OCI-LY7 (cell line): ENCODE measurements around the gene SPINK8. TPM values are rescaled to one million over a fixed set of nuclear protein-coding genes. Genes with fewer than 3 reads are reported as not detected.

Experiments used
- BruUV-seq: library from RNA; stranded (reverse); fragments of 400-500 nt; replicated peaks from 2 replicates; lab custom pipeline; 2021; lab: Mats Ljungman, UMichigan
- CTCF ChIA-PET: fragments of 300-600 bp; sonication (Branson Sonifier 250); formaldehyde crosslinking; loops from one replicate; lab custom pipeline; 2022; ENCODE audit warnings: antibody characterized with exemption; ENCODE audit not compliant: unreplicated experiment; lab: Charles Lee
- POLR2A ChIA-PET: fragments of 300-600 bp; sonication (Branson Sonifier 250); formaldehyde crosslinking; loops from one replicate; lab custom pipeline; 2022; ENCODE audit warnings: antibody characterized with exemption; lab: Charles Lee
- DNase-seq: peaks from one replicate; pipeline ENCODE4 v3.0.0-alpha.2; 2015; ENCODE audit warnings: low spot score
- H2AFZ ChIP-seq: fragments of 200-600 bp; sonication (generic), shearing (Covaris generic); 2 replicates; pipeline ENCODE4 v1.6.1; 2014; ENCODE audit warnings: mild to moderate bottlenecking, antibody characterized with exemption, low read length, moderate library complexity
- H3K27ac ChIP-seq: fragments of 200-600 bp; sonication (generic); 2 replicates; pipeline ENCODE4 v1.5.1; 2014; ENCODE audit warnings: mixed run types, low read depth, mild to moderate bottlenecking, moderate library complexity, low read length, inconsistent platforms; ENCODE audit not compliant: poor library complexity, severe bottlenecking
- H3K36me3 ChIP-seq: fragments of 200-600 bp; sonication (generic); 2 replicates; pipeline ENCODE4 v1.6.1; 2014; ENCODE audit warnings: mild to moderate bottlenecking, antibody characterized with exemption, low read length, moderate library complexity, mixed read lengths; ENCODE audit not compliant: insufficient read depth
- H3K4me1 ChIP-seq: fragments of 200-600 bp; sonication (generic); 2 replicates; pipeline ENCODE4 v1.5.1; 2014; ENCODE audit warnings: mild to moderate bottlenecking, low read length; ENCODE audit not compliant: insufficient read depth, poor library complexity, severe bottlenecking
- H3K4me2 ChIP-seq: fragments of 200-600 bp; sonication (generic); 2 replicates; pipeline ENCODE4 v1.6.1; 2014; ENCODE audit warnings: mild to moderate bottlenecking, low read length
- H3K4me3 ChIP-seq: fragments of 200-600 bp; sonication (generic); 2 replicates; pipeline ENCODE4 v1.5.1; 2014; ENCODE audit warnings: mild to moderate bottlenecking, low read depth, low read length; ENCODE audit not compliant: poor library complexity, severe bottlenecking
- H3K79me2 ChIP-seq: fragments of 200-600 bp; sonication (generic); 2 replicates; pipeline ENCODE4 v1.6.1; 2016; ENCODE audit warnings: low read depth, mild to moderate bottlenecking, low read length, moderate library complexity, mixed read lengths; ENCODE audit not compliant: insufficient read depth
- H3K9me2 ChIP-seq: fragments of 200-600 bp; sonication (generic); 2 replicates; pipeline ENCODE4 v1.6.1; 2016; ENCODE audit warnings: mild to moderate bottlenecking, low read length, mixed read lengths; ENCODE audit not compliant: insufficient read depth
- H3K9me3 ChIP-seq: fragments of 200-600 bp; sonication (generic); 2 replicates; pipeline ENCODE4 v1.6.1; 2014; ENCODE audit warnings: mild to moderate bottlenecking, mixed run types, low read length, mixed read lengths
- H4K20me1 ChIP-seq: fragments of 200-600 bp; sonication (generic); 2 replicates; pipeline ENCODE4 v1.6.1; 2014; ENCODE audit warnings: mild to moderate bottlenecking, antibody characterized with exemption, low read length, moderate library complexity, mixed read lengths; ENCODE audit not compliant: insufficient read depth
- CTCF ChIP-seq: fragments of 200-600 bp; sonication (generic); conservative IDR thresholded peaks from 2 replicates; pipeline ENCODE4 v1.5.1; 2014; ENCODE audit warnings: mild to moderate bottlenecking, antibody characterized with exemption, low read length, moderate library complexity, mixed read lengths
- EZH2phosphoT487 ChIP-seq: fragments of 200-600 bp; sonication (generic); IDR thresholded peaks from 2 replicates; pipeline ENCODE4 v1.6.1; 2018; ENCODE audit warnings: low read depth, borderline replicate concordance, mild to moderate bottlenecking, mixed run types, antibody characterized with exemption, low read length, moderate library complexity, mixed read lengths
- intact Hi-C: fragments of 100-400 bp; cut with micrococcal nuclease; formaldehyde crosslinking; loops from one replicate; pipeline ENCODE4 v1.10.0; 2022; ENCODE audit not compliant: unreplicated experiment
- total RNA-seq, 2 experiments: library from RNA; depleted of rRNA in 1 of 2; stranded (reverse); fragments of >200 nt in 1 of 2; shearing (Covaris generic) in 1 of 2; gene quantifications; 2 replicates each; pipeline ENCODE4 v1.2.3, GENCODE V29; 2014 to 2022

SPINK8 gene
- total RNA-seq, 2 experiments from 2014 or later: not detected

- ChIA-PET POLR2A (no interaction called here), CTCF (interaction anchor here (0.6 kb wide), 1 partner anchor 136 kb away, joined by 3 read pairs; no protein-coding TSS in a partner anchor)
- no peaks in the 10 kb centered on the region for H3K9me2 ChIP-seq
- no TSS peak for BruUV-seq
- intact Hi-C loops: no loop called here
- no peaks in the 10 kb centered on the region for H3K36me3 ChIP-seq
- TF ChIP-seq EZH2phosphoT487 (no peak), CTCF (no peak)
- no peak for DNase-seq
- H2AFZ ChIP-seq: no peak within 1 kb of the TSS; the same call in 1 of the 2 replicates
- no peaks in the 10 kb centered on the region for H3K9me3 ChIP-seq
- no peak within 1 kb of the TSS for H3K27ac ChIP-seq
- no peaks in the 10 kb centered on the region for H3K79me2 ChIP-seq
- H3K4me3 ChIP-seq: no peak within 1 kb of the TSS
- no peaks in the 10 kb centered on the region for H4K20me1 ChIP-seq
- peaks cover 31% of the 10 kb centered on the region for H3K4me1 ChIP-seq
- H3K4me2 ChIP-seq: peak within 1 kb of the TSS; percentile 37
Observed at GRCh38 chr3:48371651-48372376, 38.4 kb upstream of the SPINK8 start, which contains the start of gene FBXW12. Gene FBXW12, plus strand, starts transcription at chr3:48372219. Its CDS starts 549 bp downstream, at chr3:48372768.

DNA sequence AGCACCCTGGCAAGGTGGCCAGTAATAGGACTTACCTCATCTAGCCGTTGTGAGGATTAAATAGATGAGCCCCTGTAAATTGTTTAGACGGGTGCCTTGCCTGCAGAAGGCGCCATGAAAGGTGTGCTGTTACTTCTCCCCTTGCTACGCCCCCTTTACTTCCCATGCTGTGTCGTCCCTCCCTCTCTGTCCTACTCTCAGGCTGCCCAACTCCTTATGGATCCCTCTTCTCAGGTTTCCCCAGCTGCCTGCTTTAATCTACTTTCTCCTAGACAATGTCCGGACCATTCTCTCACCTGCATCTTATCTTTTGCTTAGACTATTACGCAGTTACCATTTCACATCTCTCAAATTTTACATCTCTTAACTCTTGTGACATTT is 36.9 kb upstream of the SPINK8 start:
- ChIA-PET CTCF (no interaction called here), POLR2A (no interaction called here)
- 0 out of 2 replicates have a peak overlapping the region, but pooled peaks have one; percentile 33 for H2AFZ ChIP-seq
- BruUV-seq: no TSS peak
- H3K36me3 ChIP-seq: no peaks in the 10 kb centered on the region
- no peaks in the 10 kb centered on the region for H3K9me3 ChIP-seq
- H3K4me3 ChIP-seq: no peak overlapping the region
- H3K79me2 ChIP-seq: no peaks in the 10 kb centered on the region
- H3K4me1 ChIP-seq: peaks cover 29% of the 10 kb centered on the region
- TF ChIP-seq CTCF (no peak), EZH2phosphoT487 (no peak)
- H3K27ac ChIP-seq: no peak overlapping the region
- no peaks in the 10 kb centered on the region for H4K20me1 ChIP-seq
- intact Hi-C loops: no loop called here
- DNase-seq: no peak
- no peak overlapping the region for H3K4me2 ChIP-seq
- H3K9me2 ChIP-seq: no peaks in the 10 kb centered on the region
